HG03432 (cell line): Measurements from ENCODE around the gene GJC1.

ENCODE experiments used
- ATAC-seq: cut with Tn5 transposase; IDR thresholded peaks from one replicate; pipeline ENCODE4 v1.9.1; 2021; ENCODE audit warnings: mild to moderate bottlenecking, moderate library complexity; ENCODE audit not compliant: unreplicated experiment

Gene GJC1

DNA sequence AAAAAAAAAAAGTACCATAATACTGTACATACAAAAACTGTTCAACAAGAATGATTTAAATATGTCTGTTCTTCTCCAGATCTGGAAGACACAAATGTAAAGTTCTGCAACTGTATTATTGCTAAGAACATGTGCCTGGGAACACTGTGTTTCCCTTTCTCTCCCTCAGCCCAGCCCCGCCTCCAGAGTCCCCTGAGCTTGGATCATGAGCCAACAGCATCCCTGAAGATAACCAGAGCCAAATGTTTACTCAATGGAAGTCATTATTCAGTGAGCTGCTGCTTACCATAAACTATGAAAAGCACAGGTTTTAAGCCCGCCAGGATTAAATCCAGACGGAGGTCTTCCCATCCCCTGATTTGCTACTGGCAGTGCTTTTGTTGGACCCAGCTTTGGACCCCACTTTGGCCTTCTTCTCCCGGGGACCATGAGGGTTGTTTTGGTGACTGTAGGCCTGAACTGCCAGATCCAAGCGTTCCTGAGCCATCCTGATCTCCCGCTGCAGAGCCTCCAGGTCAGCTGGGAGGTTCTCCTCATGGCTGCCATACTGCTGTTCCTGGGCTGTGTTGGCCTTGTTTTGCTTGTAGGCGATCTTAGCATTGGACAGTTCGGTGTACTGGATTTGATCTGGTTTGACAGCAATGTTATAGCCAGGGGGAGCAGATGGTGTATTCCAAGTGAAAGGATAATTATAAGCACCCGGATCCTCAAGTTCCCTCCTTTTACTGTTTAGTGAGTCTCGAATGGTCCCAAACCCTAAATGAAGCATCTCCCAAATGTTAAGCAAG lies 25.6 kb downstream of the GJC1 start:
- no peak for ATAC-seq

GRCh38 chr17:44801880-44802279 lies 28.2 kb downstream of the GJC1 start:
- no peak for ATAC-seq

GRCh38 chr17:44798356-44798755 lies 31.7 kb downstream of the GJC1 start:
- no peak for ATAC-seq

GRCh38 chr17:44797802-44798201 lies 32.3 kb downstream of the GJC1 start:
- ATAC-seq: no peak

DNA sequence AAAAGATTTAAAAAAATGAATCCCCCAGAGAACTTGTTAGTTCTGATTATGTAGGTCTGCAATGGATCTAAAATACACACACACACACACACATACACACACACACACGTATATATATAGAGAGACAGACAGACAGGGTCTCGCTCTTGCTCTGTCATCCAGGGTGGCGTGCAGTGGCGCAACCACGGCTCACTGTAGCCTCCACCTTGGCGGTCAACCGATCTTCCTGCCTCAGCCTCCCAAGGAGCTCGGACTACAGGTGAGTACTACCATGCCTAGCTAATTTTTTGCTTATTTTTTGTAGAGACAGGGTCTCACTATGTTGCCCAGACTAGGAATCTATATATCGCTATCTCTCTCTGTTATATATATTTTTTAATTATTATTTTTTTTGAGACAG lies 33.4 kb downstream of the GJC1 start:
- ATAC-seq: no peak

DNA sequence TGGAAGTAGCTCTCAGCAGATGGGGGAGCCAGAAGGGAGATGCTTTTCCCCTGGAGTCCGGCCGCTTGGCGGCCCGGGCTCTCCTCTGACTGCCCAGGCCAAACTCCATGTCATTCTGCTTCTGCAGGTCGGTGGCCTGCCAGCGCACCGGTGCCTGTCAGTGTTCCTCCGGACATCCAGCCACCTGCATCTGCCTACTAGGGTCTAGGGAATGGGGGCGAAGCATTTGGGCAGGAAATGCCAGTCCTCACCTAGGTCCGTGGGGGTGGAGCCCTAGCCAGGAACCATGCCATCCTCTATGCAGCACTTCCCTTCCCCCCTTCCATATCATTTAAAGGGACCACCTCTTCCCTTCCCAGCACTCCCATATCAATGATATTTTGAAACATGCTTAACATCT lies 34.2 kb downstream of the GJC1 start:
- ATAC-seq: no peak

GRCh38 chr17:44795421-44795820 lies 34.7 kb downstream of the GJC1 start:
- ATAC-seq: no peak

GRCh38 chr17:44794851-44795413 lies 35.2 kb downstream of the GJC1 start:
- no peak for ATAC-seq

GRCh38 chr17:44793885-44794842 lies 35.9 kb downstream of the GJC1 start:
- ATAC-seq: no peak

DNA sequence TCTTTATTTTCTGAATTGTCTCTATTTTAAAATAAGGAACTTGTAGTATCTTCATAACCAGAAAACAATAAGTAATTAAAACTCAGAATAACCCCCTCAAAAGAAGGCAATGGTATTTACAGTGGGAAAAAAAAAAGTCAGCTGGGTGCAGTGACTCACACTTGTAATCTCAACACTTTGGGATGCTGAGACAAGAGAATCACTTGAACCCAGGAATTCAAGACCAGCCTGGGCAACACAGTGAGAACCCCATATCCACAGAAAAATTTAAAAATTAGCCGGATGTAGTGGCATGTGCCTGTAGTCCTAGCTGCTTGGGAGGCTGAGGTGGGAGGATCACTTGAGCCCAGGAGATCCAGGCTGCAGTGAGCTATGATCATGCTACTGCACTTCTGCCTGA lies 37.8 kb downstream of the GJC1 start:
- ATAC-seq: no peak

- no peak for ATAC-seq
Measured at GRCh38 chr17:44788139-44788538, 41.9 kb downstream of the GJC1 start.

DNA sequence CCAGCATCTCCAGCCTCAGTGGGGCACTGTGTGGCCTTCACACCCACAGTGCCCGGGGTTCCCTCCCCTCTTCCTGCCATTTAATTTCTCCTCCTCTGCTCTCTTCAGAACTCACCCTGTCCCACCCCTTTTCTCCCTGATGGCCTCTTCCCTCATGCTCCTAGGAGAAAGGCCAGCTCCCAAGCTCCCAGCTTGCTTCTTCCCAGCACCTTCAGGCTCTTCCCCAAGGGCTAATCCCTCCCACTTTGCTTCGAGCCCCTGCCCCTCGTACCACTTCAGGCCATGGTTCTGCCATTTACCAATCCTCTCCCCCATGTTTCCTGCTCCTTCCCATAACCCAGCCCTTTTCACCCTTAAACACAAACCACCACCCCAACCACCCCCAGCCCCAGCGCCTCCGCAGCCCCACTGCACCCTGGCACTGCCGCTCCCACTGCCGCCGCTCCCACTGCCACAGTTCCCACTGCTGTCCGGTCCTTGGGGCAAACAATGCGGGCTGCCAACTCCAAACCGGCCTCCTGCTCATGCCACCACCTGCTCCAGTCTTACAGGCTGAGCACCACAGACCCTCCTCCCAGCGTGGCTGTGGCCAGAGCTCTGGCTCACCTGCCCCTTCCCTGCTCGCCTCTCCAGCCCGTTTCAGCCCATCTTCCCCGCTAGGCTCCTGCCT lies 42.7 kb downstream of the GJC1 start:
- ATAC-seq: no peak

DNA sequence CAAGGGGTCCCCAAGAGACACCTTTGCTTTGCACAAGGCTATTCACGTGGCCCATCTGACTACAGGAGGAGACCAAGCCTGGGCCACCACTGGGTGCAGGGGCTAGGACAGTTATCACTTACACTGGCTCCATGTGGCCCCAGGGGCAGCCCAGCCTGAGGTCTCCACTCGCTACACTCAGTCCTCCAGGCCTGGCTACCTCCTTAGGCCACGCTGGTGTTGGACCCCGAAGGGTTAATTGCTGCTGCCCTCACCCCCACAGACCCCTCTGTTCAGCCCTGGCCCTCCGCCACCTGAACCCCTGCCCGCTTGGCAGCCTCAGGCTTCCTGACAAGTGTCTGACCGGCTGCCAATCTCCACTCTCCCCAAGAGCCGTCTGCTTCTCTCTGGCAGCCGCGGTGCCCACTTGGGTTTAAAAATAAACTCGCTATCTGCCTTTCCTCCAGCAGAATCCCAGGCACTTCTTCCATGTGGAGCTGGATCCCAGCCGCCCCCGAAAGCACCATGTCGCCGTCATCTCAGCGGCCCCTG lies 43.5 kb downstream of the GJC1 start:
- no peak for ATAC-seq

DNA sequence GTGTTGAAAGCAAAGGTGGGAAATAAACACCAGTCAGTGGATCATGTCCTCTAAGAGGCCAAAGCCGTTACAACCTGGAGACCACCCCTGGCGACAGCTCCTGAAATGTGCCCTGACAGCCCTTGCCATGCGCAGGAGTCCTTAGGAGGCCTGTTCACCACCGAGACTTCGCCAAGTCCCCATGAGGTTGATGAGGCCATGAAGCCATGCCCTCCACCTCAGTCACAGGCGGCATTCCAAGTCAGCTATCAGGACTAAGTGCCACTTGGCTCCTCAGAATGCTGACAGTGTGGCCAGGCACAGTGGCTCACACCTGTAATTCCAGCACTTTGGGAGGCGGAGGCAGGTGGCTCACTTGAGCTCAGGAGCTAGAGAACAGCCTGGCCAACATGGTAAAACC lies 44.2 kb downstream of the GJC1 start:
- ATAC-seq: no peak

DNA sequence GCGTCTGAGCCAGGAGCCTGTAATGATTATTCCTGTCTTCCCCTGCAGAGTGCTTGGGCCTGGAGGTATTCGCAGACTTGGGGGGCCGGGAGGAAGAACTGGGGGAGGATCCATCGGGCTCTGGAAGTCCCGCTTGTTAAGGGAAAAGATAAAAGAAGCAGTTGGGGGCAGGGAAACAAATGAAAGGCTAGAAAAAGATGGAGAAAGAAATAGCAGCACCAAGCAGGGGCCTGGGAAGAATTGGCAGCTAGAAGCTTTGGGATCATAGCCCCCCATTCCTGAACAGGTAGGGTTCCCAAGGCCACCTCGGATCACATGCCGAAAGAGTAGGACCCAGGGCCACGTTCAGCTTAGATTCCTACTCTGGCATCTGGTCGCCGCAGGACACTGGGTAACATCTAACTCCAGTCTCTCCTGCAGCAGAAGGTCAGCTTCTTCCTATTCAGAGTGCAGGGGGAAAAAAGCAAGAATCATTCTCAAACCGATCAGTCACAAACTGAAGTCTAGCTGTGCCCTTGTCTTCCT lies 47.7 kb downstream of the GJC1 start:
- no peak for ATAC-seq

GRCh38 chr17:44781551-44782325 lies 48.3 kb downstream of the GJC1 start:
- ATAC-seq: no peak

- no peak for ATAC-seq
Measured at GRCh38 chr17:44780845-44781480, 49.1 kb downstream of the GJC1 start.

- no peak for ATAC-seq
Measured at GRCh38 chr17:44780161-44780560, 49.9 kb downstream of the GJC1 start.
